HCT116 (cell line): ENCODE data around the gene MMD.

Experiments
- CBX3 ChIP-seq: IDR thresholded peaks from 2 replicates; pipeline ENCODE4 v1.6.1; 2012; ENCODE audit warnings: low read depth
- EZH2 ChIP-seq: fragments of 200-600 bp; sonication (generic); IDR thresholded peaks from 2 replicates; pipeline ENCODE4 v1.6.1; 2017; ENCODE audit warnings: antibody characterized with exemption, mixed run types
- EZH2phosphoT487 ChIP-seq: fragments of 200-600 bp; IDR thresholded peaks from 2 replicates; pipeline ENCODE4 v1.6.1; 2018; ENCODE audit warnings: antibody characterized with exemption, borderline replicate concordance
- POLR2A ChIP-seq: IDR thresholded peaks from 2 replicates; pipeline ENCODE4 v1.7.0; 2011; ENCODE audit warnings: borderline replicate concordance; ENCODE audit not compliant: insufficient read depth, insufficient read length; ENCODE audit errors: extremely low read depth
- RAD21 ChIP-seq: IDR thresholded peaks from 2 replicates; pipeline ENCODE4 v1.6.1; 2012; ENCODE audit warnings: low read depth, mild to moderate bottlenecking
- SIN3A ChIP-seq: IDR thresholded peaks from 2 replicates; pipeline ENCODE4 v1.6.1; 2012; ENCODE audit warnings: low read depth
- SP1 ChIP-seq: IDR thresholded peaks from 2 replicates; pipeline ENCODE4 v1.6.1; 2012; ENCODE audit warnings: low read depth
- ZFX ChIP-seq: fragments of 450-650 bp; IDR thresholded peaks from 2 replicates; pipeline ENCODE4 v1.6.1; 2017
- ZNF274 ChIP-seq: fragments of 200-500 bp; sonication (Bioruptor generic); IDR thresholded peaks from 2 replicates; pipeline ENCODE4 v1.6.1; 2014; ENCODE audit warnings: mild to moderate bottlenecking, low read depth, low read length, inconsistent platforms
- TF ChIP-seq, protein P1 (sequence below), 3 experiments: fragments of 200-600 bp in 1 of 3; sonication (generic) in 1 of 3; IDR thresholded peaks in 2 of 3; conservative IDR thresholded peaks in 1 of 3; 2 replicates each; pipeline ENCODE4 v1.5.1; 2012 to 2017; ENCODE audit warnings: low read depth in 2 of 3, low read length in 2 of 3, antibody characterized with exemption in 1 of 3, borderline replicate concordance in 1 of 3, control low read depth in 1 of 3, mild to moderate bottlenecking in 1 of 3, mixed read lengths in 1 of 3, mixed run types in 1 of 3, moderate library complexity in 1 of 3; ENCODE audit not compliant: insufficient read depth in 1 of 3
- TF ChIP-seq, protein P2 (sequence below): IDR thresholded peaks from 2 replicates; pipeline ENCODE4 v1.6.1; 2012

DNA sequence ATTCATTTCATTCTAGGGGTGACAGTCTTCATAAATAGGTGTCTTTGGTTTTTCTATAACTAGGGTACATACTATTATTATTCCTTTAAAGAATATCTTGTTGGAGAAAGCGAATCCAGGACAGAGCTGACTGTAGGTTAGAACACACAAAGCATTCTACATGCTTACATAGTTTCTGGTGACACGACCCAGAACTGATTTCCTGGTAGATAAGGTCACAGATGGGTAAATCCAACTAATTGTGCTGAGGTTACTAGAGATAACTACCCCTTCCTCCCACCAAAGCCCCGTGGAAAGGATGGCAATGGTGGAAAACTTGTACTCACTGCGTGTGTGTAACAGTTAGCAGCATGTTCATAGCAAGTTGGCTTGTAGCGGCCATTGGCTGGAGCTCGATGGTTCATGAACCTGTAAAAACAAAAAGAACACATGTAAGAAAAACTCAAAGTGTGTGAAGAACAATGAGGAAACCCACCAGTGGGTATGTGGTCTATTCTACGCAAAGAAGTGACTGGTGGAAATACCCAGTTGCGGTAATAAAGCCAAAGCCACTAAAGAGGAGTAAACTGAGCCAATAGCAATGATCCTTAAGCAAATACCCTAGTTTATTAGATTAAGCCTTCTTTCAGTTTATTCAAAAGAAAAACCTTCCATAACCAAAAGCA is 7.7 kb downstream of the MMD start:
- TF ChIP-seq, protein P1, sequence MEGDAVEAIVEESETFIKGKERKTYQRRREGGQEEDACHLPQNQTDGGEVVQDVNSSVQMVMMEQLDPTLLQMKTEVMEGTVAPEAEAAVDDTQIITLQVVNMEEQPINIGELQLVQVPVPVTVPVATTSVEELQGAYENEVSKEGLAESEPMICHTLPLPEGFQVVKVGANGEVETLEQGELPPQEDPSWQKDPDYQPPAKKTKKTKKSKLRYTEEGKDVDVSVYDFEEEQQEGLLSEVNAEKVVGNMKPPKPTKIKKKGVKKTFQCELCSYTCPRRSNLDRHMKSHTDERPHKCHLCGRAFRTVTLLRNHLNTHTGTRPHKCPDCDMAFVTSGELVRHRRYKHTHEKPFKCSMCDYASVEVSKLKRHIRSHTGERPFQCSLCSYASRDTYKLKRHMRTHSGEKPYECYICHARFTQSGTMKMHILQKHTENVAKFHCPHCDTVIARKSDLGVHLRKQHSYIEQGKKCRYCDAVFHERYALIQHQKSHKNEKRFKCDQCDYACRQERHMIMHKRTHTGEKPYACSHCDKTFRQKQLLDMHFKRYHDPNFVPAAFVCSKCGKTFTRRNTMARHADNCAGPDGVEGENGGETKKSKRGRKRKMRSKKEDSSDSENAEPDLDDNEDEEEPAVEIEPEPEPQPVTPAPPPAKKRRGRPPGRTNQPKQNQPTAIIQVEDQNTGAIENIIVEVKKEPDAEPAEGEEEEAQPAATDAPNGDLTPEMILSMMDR (IDR thresholded peaks at IDR 0.05 in 2 of 3, conservative IDR thresholded peaks at IDR 0.05 in 1 of 3; ENCODE audit: borderline replicate concordance in 1 of 3, insufficient read depth in 1 of 3, low read depth in 2 of 3, low read length in 2 of 3): no peak
- TF ChIP-seq ZFX (no peak), SP1 (no peak), SIN3A (no peak), CBX3 (no peak), ZNF274 (no peak), POLR2A (no peak), EZH2phosphoT487 (no peak), RAD21 (no peak), EZH2 (no peak)
- TF ChIP-seq, protein P2, sequence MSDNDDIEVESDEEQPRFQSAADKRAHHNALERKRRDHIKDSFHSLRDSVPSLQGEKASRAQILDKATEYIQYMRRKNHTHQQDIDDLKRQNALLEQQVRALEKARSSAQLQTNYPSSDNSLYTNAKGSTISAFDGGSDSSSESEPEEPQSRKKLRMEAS: no peak
